Measurements from ENCODE around the gene MYPN. TPM values are rescaled to one million over a fixed set of nuclear protein-coding genes. Genes with fewer than 3 reads are reported as not detected.

Gene MYPN
- total RNA-seq, 1 experiment from 2014 or later: not detected

- H3K4me1 Mint-ChIP-seq (ENCODE audit: low read depth, unreplicated experiment): peaks cover 19% of the 10 kb centered on the region
- Histone ChIP-seq H3K4me3 (ENCODE audit: low read depth, low read length) (no peak overlapping the region), H3K4me1 (peaks cover 10% of the 10 kb centered on the region), H3K9me3 (no peaks in the 10 kb centered on the region), H3K27me3 (replicated peaks; ENCODE audit: control insufficient read depth, insufficient read depth, low read length) (no peaks in the 10 kb centered on the region), H3K36me3 (ENCODE audit: control insufficient read depth, insufficient read depth, low read length) (no peaks in the 10 kb centered on the region)
- H3K27me3 Mint-ChIP-seq (ENCODE audit: insufficient read depth, unreplicated experiment): peaks cover under 1% of the 10 kb centered on the region
- DNase-seq: no peak
- no peaks in the 10 kb centered on the region for H3K9me3 Mint-ChIP-seq (ENCODE audit: unreplicated experiment)
- TF ChIP-seq CTCF (IDR thresholded peaks at IDR 0.05; ENCODE audit: insufficient read depth in 1 of 2, low read depth in 1 of 2, low read length in 1 of 2, severe bottlenecking in 1 of 2, unreplicated experiment in 1 of 2): no peak
- H3K27ac Mint-ChIP-seq (ENCODE audit: unreplicated experiment): peak overlapping the region; percentile 26
- POLR2A ChIA-PET: interaction anchor here (0.6 kb wide), 1 partner anchor 27 kb away, joined by 3 read pairs; no protein-coding TSS in a partner anchor
- no peaks in the 10 kb centered on the region for H3K36me3 Mint-ChIP-seq (ENCODE audit: insufficient read depth, unreplicated experiment)
- intact Hi-C loops (cut with micrococcal nuclease; ENCODE audit: unreplicated experiment): no loop called here
- CTCF ChIA-PET: interaction anchor here (1.0 kb wide), 1 partner anchor 38 kb away, joined by 3 read pairs; no protein-coding TSS in a partner anchor
- BruUV-seq (replicated peaks): no TSS peak
- H3K4me3 Mint-ChIP-seq (ENCODE audit: unreplicated experiment): no peak overlapping the region
Measured at GRCh38 chr10:68087685-68088401, 21.4 kb upstream of the MYPN start.

- Histone ChIP-seq H3K4me3 (ENCODE audit: low read depth, low read length) (no peak overlapping the region), H3K36me3 (ENCODE audit: control insufficient read depth, insufficient read depth, low read length) (no peaks in the 10 kb centered on the region), H3K4me1 (peaks cover 11% of the 10 kb centered on the region), H3K27me3 (replicated peaks; ENCODE audit: control insufficient read depth, insufficient read depth, low read length) (no peaks in the 10 kb centered on the region), H3K9me3 (no peaks in the 10 kb centered on the region)
- no peak for TF ChIP-seq CTCF (IDR thresholded peaks at IDR 0.05; ENCODE audit: insufficient read depth in 1 of 2, low read depth in 1 of 2, low read length in 1 of 2, severe bottlenecking in 1 of 2, unreplicated experiment in 1 of 2)
- no TSS peak for BruUV-seq (replicated peaks)
- POLR2A ChIA-PET: no interaction called here
- no peak overlapping the region for H3K27ac Mint-ChIP-seq (ENCODE audit: unreplicated experiment)
- no peaks in the 10 kb centered on the region for H3K27me3 Mint-ChIP-seq (ENCODE audit: insufficient read depth, unreplicated experiment)
- DNase-seq: no peak
- peaks cover 19% of the 10 kb centered on the region for H3K4me1 Mint-ChIP-seq (ENCODE audit: low read depth, unreplicated experiment)
- H3K36me3 Mint-ChIP-seq (ENCODE audit: insufficient read depth, unreplicated experiment): no peaks in the 10 kb centered on the region
- no peaks in the 10 kb centered on the region for H3K9me3 Mint-ChIP-seq (ENCODE audit: unreplicated experiment)
- CTCF ChIA-PET: no interaction called here
- intact Hi-C loops (cut with micrococcal nuclease; ENCODE audit: unreplicated experiment): no loop called here
- H3K4me3 Mint-ChIP-seq (ENCODE audit: unreplicated experiment): no peak overlapping the region
Measured at GRCh38 chr10:68088740-68089139, 20.5 kb upstream of the MYPN start.

- Mint-ChIP-seq H3K4me3 (ENCODE audit: unreplicated experiment) (no peak overlapping the region), H3K4me1 (ENCODE audit: low read depth, unreplicated experiment) (peaks cover 28% of the 10 kb centered on the region), H3K27me3 (ENCODE audit: insufficient read depth, unreplicated experiment) (no peaks in the 10 kb centered on the region), H3K36me3 (ENCODE audit: insufficient read depth, unreplicated experiment) (no peaks in the 10 kb centered on the region), H3K27ac (ENCODE audit: unreplicated experiment) (no peak overlapping the region), H3K9me3 (ENCODE audit: unreplicated experiment) (no peaks in the 10 kb centered on the region)
- CTCF ChIA-PET: no interaction called here
- DNase-seq: no peak
- no TSS peak for BruUV-seq (replicated peaks)
- intact Hi-C loops (cut with micrococcal nuclease; ENCODE audit: unreplicated experiment): no loop called here
- POLR2A ChIA-PET: no interaction called here
- H3K36me3 ChIP-seq (ENCODE audit: control insufficient read depth, insufficient read depth, low read length): no peaks in the 10 kb centered on the region
- H3K4me1 ChIP-seq: peaks cover 23% of the 10 kb centered on the region
- H3K27me3 ChIP-seq (replicated peaks; ENCODE audit: control insufficient read depth, insufficient read depth, low read length): no peaks in the 10 kb centered on the region
- no peak overlapping the region for H3K4me3 ChIP-seq (ENCODE audit: low read depth, low read length)
- no peak for TF ChIP-seq CTCF (IDR thresholded peaks at IDR 0.05; ENCODE audit: insufficient read depth in 1 of 2, low read depth in 1 of 2, low read length in 1 of 2, severe bottlenecking in 1 of 2, unreplicated experiment in 1 of 2)
- H3K9me3 ChIP-seq: no peaks in the 10 kb centered on the region
Measured at GRCh38 chr10:68090586-68090985, 18.7 kb upstream of the MYPN start.
